Measurements from ENCODE around the gene USP3. TPM values are rescaled to one million over a fixed set of nuclear protein-coding genes. Genes with fewer than 3 reads are reported as not detected.
A peak's percentile ranks its signal among the peaks of the same experiment; 100 is the strongest.

USP3 gene
- total and polyA plus RNA-seq, 2 of the 13 experiments (the other 11 are each of a cell fraction or from before 2014, with no cell fraction given), result 14.3 to 61.2 TPM

DNA sequence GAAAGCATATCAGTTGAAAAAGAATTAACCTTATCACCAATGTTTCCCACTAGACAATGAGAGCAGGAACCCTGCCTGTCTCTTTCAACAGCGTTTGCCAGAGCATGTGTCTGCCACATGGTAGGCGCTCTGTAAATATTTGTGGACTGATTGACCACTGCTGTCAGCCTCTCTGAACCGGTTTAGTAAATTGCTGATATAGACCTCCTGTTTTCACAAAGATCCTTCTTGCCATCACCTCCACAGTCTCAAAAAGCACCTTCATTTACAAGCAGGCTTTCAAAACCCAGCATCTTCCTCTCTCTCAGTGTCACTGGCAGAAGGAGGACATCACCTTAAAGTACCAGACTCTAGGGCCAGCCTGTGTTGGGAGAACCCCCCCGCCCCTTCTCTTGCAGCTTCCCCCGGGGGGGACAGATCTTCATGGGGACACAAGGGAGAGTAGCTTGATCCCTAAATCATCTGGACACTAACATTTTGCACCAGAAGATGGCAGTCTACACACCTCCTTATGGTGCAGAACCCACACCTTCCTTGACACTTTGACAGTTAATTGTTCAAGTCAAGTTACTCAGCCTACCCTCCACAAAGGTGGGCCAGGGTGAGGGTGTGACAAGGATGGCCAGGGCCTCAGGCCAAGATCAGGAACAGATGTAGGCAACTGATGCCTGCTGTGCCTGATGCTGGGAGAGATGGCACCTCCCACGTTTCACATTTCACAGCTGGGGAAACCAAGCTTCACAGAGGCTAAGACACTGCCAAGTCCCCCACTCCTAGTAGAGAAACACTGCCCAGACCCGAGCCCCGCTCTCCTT lies 37.8 kb upstream of the USP3 start (continued):
- no peak for TF ChIP-seq POLR2AphosphoS5 (IDR thresholded peaks at IDR 0.05; ENCODE audit: low read depth, low read length)
- TF ChIP-seq AKAP8 (CRISPR knock-in tag; IDR thresholded peaks at IDR 0.05), result no peak
- TF ChIP-seq ZBTB2 (CRISPR knock-in tag; IDR thresholded peaks at IDR 0.05; ENCODE audit: low read depth), result no peak
- TF ChIP-seq ZNF672 (CRISPR knock-in tag; IDR thresholded peaks at IDR 0.05), result no peak
- TF ChIP-seq CBX2 (IDR thresholded peaks at IDR 0.05; ENCODE audit: low read depth, low read length), result no peak
- TF ChIP-seq CBX2 (CRISPR knock-in tag; IDR thresholded peaks at IDR 0.05; ENCODE audit: low read depth), result no peak
- no peak for TF ChIP-seq ATAD3A (CRISPR knock-in tag; IDR thresholded peaks at IDR 0.05)
- TF ChIP-seq E2F1 (CRISPR knock-in tag; IDR thresholded peaks at IDR 0.05), result no peak
- TF ChIP-seq TFDP1 (CRISPR knock-in tag; IDR thresholded peaks at IDR 0.05; ENCODE audit: borderline replicate concordance), result peak; percentile 65; the same call in 1 of the 2 replicates
- TF ChIP-seq ZNF33A (CRISPR knock-in tag; IDR thresholded peaks at IDR 0.05; ENCODE audit: borderline replicate concordance), result no peak
- TF ChIP-seq ZNF235 (CRISPR knock-in tag; IDR thresholded peaks at IDR 0.05; ENCODE audit: borderline replicate concordance), result no peak
- TF ChIP-seq, protein P1, sequence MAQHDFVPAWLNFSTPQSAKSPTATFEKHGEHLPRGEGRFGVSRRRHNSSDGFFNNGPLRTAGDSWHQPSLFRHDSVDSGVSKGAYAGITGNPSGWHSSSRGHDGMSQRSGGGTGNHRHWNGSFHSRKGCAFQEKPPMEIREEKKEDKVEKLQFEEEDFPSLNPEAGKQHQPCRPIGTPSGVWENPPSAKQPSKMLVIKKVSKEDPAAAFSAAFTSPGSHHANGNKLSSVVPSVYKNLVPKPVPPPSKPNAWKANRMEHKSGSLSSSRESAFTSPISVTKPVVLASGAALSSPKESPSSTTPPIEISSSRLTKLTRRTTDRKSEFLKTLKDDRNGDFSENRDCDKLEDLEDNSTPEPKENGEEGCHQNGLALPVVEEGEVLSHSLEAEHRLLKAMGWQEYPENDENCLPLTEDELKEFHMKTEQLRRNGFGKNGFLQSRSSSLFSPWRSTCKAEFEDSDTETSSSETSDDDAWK (CRISPR knock-in tag; IDR thresholded peaks at IDR 0.05), result no peak
- TF ChIP-seq JUNB (CRISPR knock-in tag; IDR thresholded peaks at IDR 0.05; ENCODE audit: borderline replicate concordance), result no peak
- TF ChIP-seq SALL2 (CRISPR knock-in tag; IDR thresholded peaks at IDR 0.05), result no peak
- no peak for TF ChIP-seq ZNF12 (CRISPR knock-in tag; IDR thresholded peaks at IDR 0.05)
- no peak for TF ChIP-seq ZNF414 (CRISPR knock-in tag; IDR thresholded peaks at IDR 0.05)
- no peak for TF ChIP-seq PRMT3 (CRISPR knock-in tag; IDR thresholded peaks at IDR 0.05; ENCODE audit: borderline replicate concordance, low read depth)
- TF ChIP-seq SMAD3 (CRISPR knock-in tag; IDR thresholded peaks at IDR 0.05), result peak; percentile 57; the same call in 1 of the 2 replicates
- no peak for TF ChIP-seq CSRNP2 (CRISPR knock-in tag; conservative IDR thresholded peaks at IDR 0.05; ENCODE audit: low read depth)
- no peak for TF ChIP-seq SMARCE1 (IDR thresholded peaks at IDR 0.05; ENCODE audit: borderline replicate concordance)
- no peak for TF ChIP-seq FLYWCH1 (CRISPR knock-in tag; IDR thresholded peaks at IDR 0.05)
- TF ChIP-seq MAF1 (CRISPR knock-in tag; IDR thresholded peaks at IDR 0.05; ENCODE audit: borderline replicate concordance), result no peak

Data from HepG2 (cell line).